ENCODE data around the gene TPBGL. TPM values are rescaled to one million over a fixed set of nuclear protein-coding genes. Genes with fewer than 3 reads are reported as not detected.

Gene TPBGL
- total RNA-seq, 2 donors from 2014 or later: 0.26 TPM; not detected in 1

GRCh38 chr11:75230621-75231020 lies 10.0 kb upstream of the TPBGL start:
- H3K27me3 ChIP-seq: no peaks in the 10 kb centered on the region
- no peaks in the 10 kb centered on the region for H3K36me3 ChIP-seq (replicated peaks in 1 of 2; ENCODE audit: insufficient read depth in 1 of 2, low read depth in 2 of 2)
- DNase-seq (no peak), ATAC-seq (no peak)
- H3K9me3 ChIP-seq: no peaks in the 10 kb centered on the region
- H3K27ac ChIP-seq: no peak overlapping the region
- 61 to 78% methylated on average over 2 of the region's 2 CpGs for WGBS, 2 donors
- intact Hi-C loops (cut with DNase I): no loop called here
- no peaks in the 10 kb centered on the region for H3K4me1 ChIP-seq
- TF ChIP-seq POLR2A (IDR thresholded peaks at IDR 0.05) (no peak), CTCF (IDR thresholded peaks at IDR 0.05) (no peak)
- no peak overlapping the region for H3K4me3 ChIP-seq

GRCh38 chr11:75233754-75234172 lies 6.8 kb upstream of the TPBGL start:
- no peak overlapping the region for H3K27ac ChIP-seq
- intact Hi-C loops (cut with DNase I): no loop called here
- H3K36me3 ChIP-seq (replicated peaks in 1 of 2; ENCODE audit: insufficient read depth in 1 of 2, low read depth in 2 of 2): no peaks in the 10 kb centered on the region
- no peak overlapping the region for H3K4me3 ChIP-seq
- TF ChIP-seq POLR2A (IDR thresholded peaks at IDR 0.05): no peak
- TF ChIP-seq CTCF (IDR thresholded peaks at IDR 0.05): no peak
- no peaks in the 10 kb centered on the region for H3K27me3 ChIP-seq
- WGBS, 2 donors: 40 to 52% methylated on average over 3 of the region's 3 CpGs
- H3K9me3 ChIP-seq: no peaks in the 10 kb centered on the region
- H3K4me1 ChIP-seq: no peaks in the 10 kb centered on the region
- DNase-seq: peak in 1 of 4 donors; percentile 31
- ATAC-seq: no peak

GRCh38 chr11:75236062-75236461 lies 4.5 kb upstream of the TPBGL start:
- no peak for TF ChIP-seq CTCF (IDR thresholded peaks at IDR 0.05)
- no peak for TF ChIP-seq POLR2A (IDR thresholded peaks at IDR 0.05)
- intact Hi-C loops (cut with DNase I): no loop called here
- Histone ChIP-seq H3K36me3 (replicated peaks in 1 of 2; ENCODE audit: insufficient read depth in 1 of 2, low read depth in 2 of 2) (no peaks in the 10 kb centered on the region), H3K27ac (no peak overlapping the region), H3K4me1 (peaks cover 9% of the 10 kb centered on the region), H3K9me3 (no peaks in the 10 kb centered on the region), H3K4me3 (no peak overlapping the region), H3K27me3 (peaks cover 0 to 9% of the 10 kb centered on the region in 2 donors)
- DNase-seq: no peak
- ATAC-seq: no peak
- 64 to 67% methylated on average over 8 of the region's 8 CpGs for WGBS, 2 donors

DNA sequence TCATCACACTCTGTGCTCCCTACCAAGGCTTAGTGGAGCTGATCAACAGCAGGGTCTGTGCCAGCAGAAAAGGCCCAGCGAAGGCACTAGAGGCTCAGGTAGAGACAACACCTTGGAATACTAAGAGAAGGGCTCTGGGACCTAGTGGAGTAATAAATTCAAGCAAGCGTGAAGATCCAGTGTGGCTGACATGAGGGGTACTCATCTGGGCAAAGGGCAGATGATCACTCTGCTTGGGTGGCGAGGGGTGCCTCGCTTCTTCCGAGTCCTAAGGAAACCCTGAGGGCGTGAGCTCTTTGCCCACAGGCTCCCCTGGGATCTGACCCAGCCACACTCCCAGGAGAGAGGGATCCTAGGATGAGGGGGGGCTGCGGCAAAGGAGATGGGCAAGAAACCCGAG lies 3.5 kb upstream of the TPBGL start:
- no peaks in the 10 kb centered on the region for H3K36me3 ChIP-seq (replicated peaks in 1 of 2; ENCODE audit: insufficient read depth in 1 of 2, low read depth in 2 of 2)
- no peaks in the 10 kb centered on the region for H3K9me3 ChIP-seq
- H3K4me3 ChIP-seq: no peak overlapping the region
- TF ChIP-seq POLR2A (IDR thresholded peaks at IDR 0.05): no peak
- H3K27ac ChIP-seq: no peak overlapping the region
- peaks cover 11% of the 10 kb centered on the region for H3K4me1 ChIP-seq
- intact Hi-C loops (cut with DNase I): no loop called here
- H3K27me3 ChIP-seq: peaks cover 0 to 10% of the 10 kb centered on the region in 2 donors
- no peak for DNase-seq
- WGBS, 2 donors: 80 to 98% methylated on average over 5 to 8 of the region's 8 CpGs
- no peak for ATAC-seq

GRCh38 chr11:75238595-75239440 lies 1.8 kb upstream of the TPBGL start:
- TF ChIP-seq POLR2A (IDR thresholded peaks at IDR 0.05) (no peak), CTCF (IDR thresholded peaks at IDR 0.05) (no peak)
- no peak for ATAC-seq

More at GRCh38 chr11:75238595-75239440, 1.8 kb upstream of the TPBGL start:
- WGBS, 2 donors: 82 to 87% methylated on average over 9 of the region's 9 CpGs
- no peak overlapping the region for H3K4me3 ChIP-seq
- H3K9me3 ChIP-seq: no peaks in the 10 kb centered on the region
- H3K36me3 ChIP-seq (replicated peaks in 1 of 2; ENCODE audit: insufficient read depth in 1 of 2, low read depth in 2 of 2): no peaks in the 10 kb centered on the region
- H3K27ac ChIP-seq: no peak overlapping the region
- intact Hi-C loops (cut with DNase I): no loop called here
- no peak for DNase-seq
- peaks cover 0 to 10% of the 10 kb centered on the region in 2 donors for H3K27me3 ChIP-seq
- H3K4me1 ChIP-seq: peaks cover 15% of the 10 kb centered on the region
